Liver (tissue), 9 donors: ENCODE measurements around the gene TMOD2. TPM values are rescaled to one million over a fixed set of nuclear protein-coding genes. Genes with fewer than 3 reads are reported as not detected.

ENCODE experiments used
- DNase-seq: peaks from one replicate; pipeline ENCODE4 v3.0.0-alpha.2; 2017; ENCODE audit warnings: low spot score
- H3K27ac ChIP-seq, 2 donors: one replicate each; pipeline ENCODE4 v1.7.0; 2013; ENCODE audit warnings: inconsistent platforms in 2 of 2, low read length in 2 of 2, control low read depth in 1 of 2, low read depth in 1 of 2, mild to moderate bottlenecking in 1 of 2
- H3K27me3 ChIP-seq, 4 donors: one replicate each; pipeline versions ENCODE4 v1.6.1 to v1.7.0; 2013; ENCODE audit warnings: low read length in 3 of 4, inconsistent platforms in 1 of 4, mild to moderate bottlenecking in 1 of 4, moderate library complexity in 1 of 4; ENCODE audit not compliant: control insufficient read depth in 4 of 4, insufficient read depth in 4 of 4
- H3K36me3 ChIP-seq, 4 donors: one replicate each; pipeline versions ENCODE4 v1.6.1 to v1.7.0; 2013; ENCODE audit warnings: low read length in 3 of 4, mild to moderate bottlenecking in 3 of 4, low read depth in 1 of 4, moderate library complexity in 1 of 4; ENCODE audit not compliant: control insufficient read depth in 4 of 4, insufficient read depth in 3 of 4
- H3K4me1 ChIP-seq, 4 donors: one replicate each; pipeline versions ENCODE4 v1.6.1 to v1.7.0; 2013; ENCODE audit warnings: low read length in 3 of 4, mild to moderate bottlenecking in 3 of 4, moderate library complexity in 1 of 4; ENCODE audit not compliant: control insufficient read depth in 4 of 4, insufficient read depth in 4 of 4
- H3K4me3 ChIP-seq, 3 donors: one replicate each; pipeline versions ENCODE4 v1.6.1 to v1.7.0; 2013; ENCODE audit warnings: low read length in 3 of 3, control low read depth in 1 of 3, low read depth in 1 of 3, mild to moderate bottlenecking in 1 of 3
- H3K9ac ChIP-seq, 2 donors: one replicate each; pipeline ENCODE4 v1.7.0; 2013; ENCODE audit warnings: low read length in 2 of 2, mild to moderate bottlenecking in 2 of 2, moderate library complexity in 2 of 2, control low read depth in 1 of 2, low read depth in 1 of 2
- H3K9me3 ChIP-seq, 4 donors: one replicate each; pipeline versions ENCODE4 v1.6.1 to v1.7.0; 2013; ENCODE audit warnings: low read length in 3 of 4; ENCODE audit not compliant: control insufficient read depth in 4 of 4
- ATF3 ChIP-seq: IDR thresholded peaks from 2 replicates; pipeline ENCODE4 v1.6.1; 2016; ENCODE audit warnings: antibody characterized with exemption
- CTCF ChIP-seq: fragments of 150-350 bp; IDR thresholded peaks from 2 replicates; pipeline ENCODE4 v1.5.1; 2017; ENCODE audit warnings: improper control_type of control experiment, low read depth, low read length; ENCODE audit not compliant: missing input control
- EGR1 ChIP-seq, 2 donors: IDR thresholded peaks; 2 replicates each; pipeline ENCODE4 v1.6.1; 2016 to 2018; ENCODE audit warnings: antibody characterized with exemption in 2 of 2, low read depth in 2 of 2
- FOXA2 ChIP-seq: IDR thresholded peaks from 2 replicates; pipeline ENCODE4 v1.6.1; 2016; ENCODE audit warnings: antibody characterized with exemption
- HNF4A ChIP-seq, 2 donors: conservative IDR thresholded peaks; 2 replicates each; pipeline ENCODE4 v1.6.1; 2016; ENCODE audit warnings: antibody characterized with exemption in 2 of 2, mild to moderate bottlenecking in 2 of 2
- JUND ChIP-seq, 2 donors: IDR thresholded peaks; 2 replicates each; pipeline ENCODE4 v1.6.1; 2016; ENCODE audit warnings: antibody characterized with exemption in 2 of 2
- MAX ChIP-seq: IDR thresholded peaks from 2 replicates; pipeline ENCODE4 v1.6.1; 2016; ENCODE audit warnings: antibody characterized with exemption
- RAD21 ChIP-seq, 2 donors: IDR thresholded peaks; 2 replicates each; pipeline ENCODE4 v1.6.1; 2016; ENCODE audit warnings: antibody characterized with exemption in 2 of 2, mild to moderate bottlenecking in 2 of 2
- REST ChIP-seq: IDR thresholded peaks from 2 replicates; pipeline ENCODE4 v1.6.1; 2016; ENCODE audit warnings: antibody characterized with exemption, mild to moderate bottlenecking
- RXRA ChIP-seq, 2 donors: IDR thresholded peaks; 2 replicates each; pipeline ENCODE4 v1.6.1; 2017 to 2018; ENCODE audit warnings: antibody characterized with exemption in 2 of 2, mild to moderate bottlenecking in 1 of 2
- SP1 ChIP-seq: IDR thresholded peaks from 2 replicates; pipeline ENCODE4 v1.6.1; 2018; ENCODE audit warnings: antibody characterized with exemption, mild to moderate bottlenecking
- TAF1 ChIP-seq: conservative IDR thresholded peaks from 2 replicates; pipeline ENCODE4 v1.6.1; 2016; ENCODE audit warnings: antibody characterized with exemption, mild to moderate bottlenecking
- WGBS: extraction: QIAGEN DNeasy Blood & Tissue Kit; methylation state at CpG from one replicate; pipeline ENCODE4 v1.1.7; 2013; 5-methylcytosine and 5-hydroxymethylcytosine counted together
- polyA plus RNA-seq, 2 donors: library from polyadenylated mRNA; stranded (reverse) in 1 of 2; unstranded in 1 of 2; fragments of 200-250 nt in 1 of 2; fragments of >200 nt in 1 of 2; fragmentation: Nextera tagmentation in 1 of 2; extraction: Ambion mirVana in 1 of 2; gene quantifications; one replicate each; pipeline versions ENCODE4 v1.2.1 to v1.2.3, GENCODE V29; 2013 to 2015
- total RNA-seq, 2 donors: library from RNA; depleted of rRNA; stranded (reverse); fragments of >200 nt; gene quantifications; one replicate each; pipeline ENCODE4 v1.2.3, GENCODE V29; 2014
- donor health status: healthy.
- donor health status: healthy.
- donor health status: healthy.
- donor health status: healthy.
- donor health status: healthy.

The TMOD2 gene
- total and polyA plus RNA-seq, 4 donors: 0.46 to 2.1 (median 1.1) TPM

- WGBS: 72% methylated on average over 3 of the region's 3 CpGs
- TF ChIP-seq FOXA2 (no peak), ATF3 (no peak), MAX (no peak), CTCF (no peak), EGR1 (IDR thresholded peaks at IDR 0.05; ENCODE audit: low read depth in 2 of 2) (no peak)
- DNase-seq: no peak
- Histone ChIP-seq H3K36me3 (peaks cover 0 to 5% (median 2%) of the 10 kb centered on the region in 4 donors), H3K27ac (no peak overlapping the region), H3K9me3 (no peaks in the 10 kb centered on the region), H3K4me1 (peaks cover 0 to 7% (median 2%) of the 10 kb centered on the region in 4 donors), H3K4me3 (no peak overlapping the region), H3K27me3 (no peaks in the 10 kb centered on the region), H3K9ac (no peak overlapping the region)
These were observed 32.7 kb upstream of the TMOD2 start for GRCh38 chr15:51718746-51719145.

GRCh38 chr15:51720201-51720995 is 31.0 kb upstream of the TMOD2 start:
- no peak for DNase-seq
- Histone ChIP-seq H3K9me3 (no peaks in the 10 kb centered on the region), H3K9ac (no peak overlapping the region), H3K4me1 (peaks cover 0 to 7% (median 2%) of the 10 kb centered on the region in 4 donors), H3K36me3 (peaks cover 0 to 9% (median 3%) of the 10 kb centered on the region in 4 donors), H3K27ac (peak overlapping the region in 1 of 2 donors; percentile 52), H3K27me3 (no peaks in the 10 kb centered on the region), H3K4me3 (no peak overlapping the region)
- peak in 1 of 2 donors; percentile 9 for TF ChIP-seq RAD21 (IDR thresholded peaks at IDR 0.05)
- peak in 1 of 2 donors; percentile 70 for TF ChIP-seq HNF4A (conservative IDR thresholded peaks at IDR 0.05)
- TF ChIP-seq JUND (IDR thresholded peaks at IDR 0.05): peak in 1 of 2 donors; percentile 45
- peak; percentile 80 for TF ChIP-seq SP1
- no peak for TF ChIP-seq REST
- no peak for TF ChIP-seq TAF1
- TF ChIP-seq RXRA (IDR thresholded peaks at IDR 0.05): peak; percentile 73 to 97
- WGBS: 70% methylated on average over 8 of the region's 8 CpGs
